ENCODE data around the gene UBAP2.
A peak's percentile ranks its signal among the peaks of the same experiment; 100 is the strongest.

The UBAP2 gene

GRCh38 chr9:33926746-33927485 lies 121.8 kb downstream of the UBAP2 start:
- H3K4me1 ChIP-seq = peaks cover 0 to 7% (median 0%) of the 10 kb centered on the region in 4 donors
- H3K27me3 ChIP-seq = no peaks in the 10 kb centered on the region
- peaks cover 46 to 91% (median 72%) of the 10 kb centered on the region in 3 donors for H3K36me3 ChIP-seq
- H3K9me3 ChIP-seq = no peaks in the 10 kb centered on the region
- TF ChIP-seq, protein P1, sequence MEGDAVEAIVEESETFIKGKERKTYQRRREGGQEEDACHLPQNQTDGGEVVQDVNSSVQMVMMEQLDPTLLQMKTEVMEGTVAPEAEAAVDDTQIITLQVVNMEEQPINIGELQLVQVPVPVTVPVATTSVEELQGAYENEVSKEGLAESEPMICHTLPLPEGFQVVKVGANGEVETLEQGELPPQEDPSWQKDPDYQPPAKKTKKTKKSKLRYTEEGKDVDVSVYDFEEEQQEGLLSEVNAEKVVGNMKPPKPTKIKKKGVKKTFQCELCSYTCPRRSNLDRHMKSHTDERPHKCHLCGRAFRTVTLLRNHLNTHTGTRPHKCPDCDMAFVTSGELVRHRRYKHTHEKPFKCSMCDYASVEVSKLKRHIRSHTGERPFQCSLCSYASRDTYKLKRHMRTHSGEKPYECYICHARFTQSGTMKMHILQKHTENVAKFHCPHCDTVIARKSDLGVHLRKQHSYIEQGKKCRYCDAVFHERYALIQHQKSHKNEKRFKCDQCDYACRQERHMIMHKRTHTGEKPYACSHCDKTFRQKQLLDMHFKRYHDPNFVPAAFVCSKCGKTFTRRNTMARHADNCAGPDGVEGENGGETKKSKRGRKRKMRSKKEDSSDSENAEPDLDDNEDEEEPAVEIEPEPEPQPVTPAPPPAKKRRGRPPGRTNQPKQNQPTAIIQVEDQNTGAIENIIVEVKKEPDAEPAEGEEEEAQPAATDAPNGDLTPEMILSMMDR (IDR thresholded peaks at IDR 0.05) = no peak
- no peak overlapping the region for H3K27ac ChIP-seq
- no peak overlapping the region for H3K4me3 ChIP-seq
- intact Hi-C loops (cut with DNase I; ENCODE audit: low total_unique reads) = loop anchor here (10.0 kb wide), 1 partner anchor 148 kb away; no protein-coding TSS in a partner anchor
- DNase-seq = no peak

- Histone ChIP-seq H3K27me3 (no peaks in the 10 kb centered on the region), H3K27ac (no peak overlapping the region), H3K4me1 (peaks cover 0 to 7% (median 0%) of the 10 kb centered on the region in 4 donors), H3K4me3 (no peak overlapping the region), H3K36me3 (peaks cover 39 to 90% (median 69%) of the 10 kb centered on the region in 3 donors), H3K9me3 (no peaks in the 10 kb centered on the region)
- peak in 1 of 2 donors; percentile 42 for DNase-seq
- intact Hi-C loops (cut with DNase I; ENCODE audit: low total_unique reads) = loop anchor here (10.0 kb wide), 1 partner anchor 150 kb away; no protein-coding TSS in a partner anchor
- TF ChIP-seq, protein P1 (IDR thresholded peaks at IDR 0.05) = peak; percentile 40 to 53
Observed at GRCh38 chr9:33924978-33925797, 123.5 kb downstream of the UBAP2 start.

DNA sequence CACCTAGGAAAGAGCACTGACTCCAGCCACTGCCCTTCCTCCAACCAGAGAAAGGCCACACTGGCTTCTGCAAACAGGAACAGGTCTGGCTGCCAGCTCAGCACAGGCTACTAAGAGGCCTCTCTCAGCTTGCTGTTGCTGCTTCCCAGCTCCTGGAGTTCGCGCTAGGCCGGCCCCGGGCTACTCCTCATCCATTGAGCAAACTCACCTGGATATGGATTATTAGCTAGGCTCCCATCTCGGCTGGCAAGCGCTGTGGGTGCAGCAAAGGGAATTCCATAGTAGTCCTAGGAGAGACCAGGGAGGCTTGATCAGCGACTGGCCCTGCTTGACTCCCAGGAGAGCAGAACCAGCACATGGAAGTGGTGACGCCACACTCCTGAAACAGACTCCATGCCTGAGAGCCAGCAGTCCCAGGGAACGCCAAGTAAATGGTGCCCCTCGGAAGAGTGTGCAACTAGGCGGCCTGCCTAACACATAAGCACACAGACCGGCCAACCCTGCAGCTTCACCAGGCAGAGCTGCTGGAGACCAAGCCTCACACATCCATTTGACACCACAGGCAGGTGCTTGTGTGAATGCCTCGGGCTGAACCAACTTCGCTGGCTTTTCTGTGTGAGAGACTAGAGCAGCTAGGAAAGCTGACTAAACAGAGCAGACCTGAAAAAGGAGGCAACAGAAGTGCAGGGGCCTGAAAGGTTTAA lies 124.5 kb downstream of the UBAP2 start:
- intact Hi-C loops (cut with DNase I; ENCODE audit: low total_unique reads) = loop anchor here (10.0 kb wide), 1 partner anchor 151 kb away; no protein-coding TSS in a partner anchor
- H3K27me3 ChIP-seq = no peaks in the 10 kb centered on the region
- peaks cover 39 to 98% (median 77%) of the 10 kb centered on the region in 3 donors for H3K36me3 ChIP-seq
- no peak overlapping the region for H3K27ac ChIP-seq
- no peak overlapping the region for H3K4me3 ChIP-seq
- H3K4me1 ChIP-seq = peaks cover 0 to 7% (median 0%) of the 10 kb centered on the region in 4 donors
- DNase-seq = no peak
- H3K9me3 ChIP-seq = no peaks in the 10 kb centered on the region
- TF ChIP-seq, protein P1 (IDR thresholded peaks at IDR 0.05) = no peak

DNA sequence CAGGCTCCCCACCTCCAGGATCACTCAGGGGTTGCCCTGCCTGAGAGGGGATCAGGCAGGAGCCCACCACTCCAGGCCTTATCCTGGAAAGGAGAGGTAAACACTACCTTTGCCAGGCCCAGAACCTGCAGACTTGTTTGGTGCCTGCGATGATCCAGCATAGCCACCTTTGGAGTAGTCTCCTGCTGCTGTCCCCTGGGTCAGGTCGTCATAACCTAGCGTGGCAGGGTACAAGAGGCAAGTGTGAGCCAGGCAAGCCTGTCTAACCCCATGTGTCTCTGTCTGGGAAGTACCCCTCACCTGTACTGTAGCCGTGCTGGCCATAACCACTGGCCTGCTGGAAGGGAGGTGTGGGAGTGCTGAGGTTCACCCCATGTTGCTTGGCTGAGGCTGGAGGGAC lies 125.6 kb downstream of the UBAP2 start:
- Histone ChIP-seq H3K4me3 (no peak overlapping the region), H3K27ac (no peak overlapping the region), H3K4me1 (peaks cover 0 to 7% (median 0%) of the 10 kb centered on the region in 4 donors), H3K36me3 (peaks cover 44 to 98% (median 75%) of the 10 kb centered on the region in 3 donors), H3K27me3 (no peaks in the 10 kb centered on the region), H3K9me3 (no peaks in the 10 kb centered on the region)
- intact Hi-C loops (cut with DNase I; ENCODE audit: low total_unique reads) = loop anchor here (10.0 kb wide), 1 partner anchor 152 kb away; no protein-coding TSS in a partner anchor
- TF ChIP-seq, protein P1 (IDR thresholded peaks at IDR 0.05) = no peak
- DNase-seq = no peak

Data from tibial artery (tissue), 4 donors.